HG02981 (cell line): ENCODE data around the gene WDR20.
"Not testable (repeated sequence)": the region's sequence is repeated elsewhere in the genome, so short reads cannot be mapped to it uniquely, and the experiment has no call there.

Experiments
- ATAC-seq: cut with Tn5 transposase; IDR thresholded peaks from one replicate; pipeline ENCODE4 v1.9.1; 2021; ENCODE audit warnings: mild to moderate bottlenecking, moderate library complexity; ENCODE audit not compliant: unreplicated experiment

Gene WDR20

DNA sequence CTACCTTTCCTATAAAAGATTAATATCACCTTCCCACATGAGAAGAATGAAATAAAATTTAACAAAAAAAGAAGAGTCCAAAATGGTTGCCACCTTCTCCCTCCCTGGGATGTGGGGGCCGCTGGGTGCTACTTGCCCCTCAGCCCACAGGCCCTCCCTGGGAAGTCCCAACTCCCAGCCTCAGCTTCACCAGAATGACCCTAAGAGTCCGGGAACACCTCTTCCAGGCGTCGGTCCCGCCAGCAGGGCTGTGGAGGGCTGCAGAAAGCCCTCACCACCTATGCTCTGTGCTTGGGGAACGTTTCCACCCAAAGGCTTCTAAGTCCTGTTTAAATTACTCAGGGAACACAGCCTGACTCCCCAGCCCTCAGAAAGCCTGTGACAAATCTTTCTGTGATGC, 93.4 kb downstream of the WDR20 start:
- ATAC-seq = no peak

DNA sequence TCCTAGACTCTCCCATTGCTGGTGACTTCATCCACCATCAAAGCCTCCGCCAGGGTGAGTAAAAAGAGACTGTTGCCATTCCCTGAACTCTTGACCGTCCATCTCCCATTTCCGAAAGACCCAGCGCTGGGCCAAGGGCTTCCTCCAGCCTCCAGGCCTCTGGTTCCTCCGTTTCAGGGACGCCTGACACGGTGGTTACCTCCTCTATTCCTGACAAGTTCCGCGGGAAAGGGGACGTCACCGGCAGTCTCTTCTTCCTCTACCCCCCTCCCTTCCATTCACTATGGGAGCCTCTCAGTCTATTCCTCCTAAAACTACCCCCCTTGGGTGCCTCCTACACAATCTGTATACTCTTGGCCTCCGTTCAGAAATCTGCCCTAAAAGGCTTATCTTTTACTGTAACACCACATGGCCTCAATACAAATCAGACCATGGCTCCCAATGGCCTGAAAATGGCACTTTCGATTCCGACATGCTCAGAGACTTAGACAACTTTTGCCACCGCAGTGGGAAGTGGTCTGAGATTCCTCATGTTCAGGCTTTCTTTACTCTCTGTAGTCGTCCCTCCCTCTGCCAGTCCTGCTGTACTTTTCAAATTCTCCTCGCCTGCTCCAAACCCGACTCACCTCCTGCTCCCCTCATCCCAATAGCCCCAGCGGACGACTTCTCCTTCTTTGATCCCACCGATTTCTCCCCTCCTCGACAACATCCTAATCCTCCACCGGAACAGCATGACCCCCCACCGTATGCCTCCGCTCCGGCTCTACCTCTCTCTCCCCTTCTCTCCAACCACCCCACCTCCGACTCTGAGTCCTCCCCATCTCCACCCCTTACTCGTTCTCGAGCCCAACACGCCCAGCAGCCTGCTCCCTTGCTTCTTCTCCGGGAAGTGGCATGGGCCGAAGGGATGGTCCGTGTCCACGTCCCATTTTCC, 94.9 kb downstream of the WDR20 start:
- ATAC-seq = no peak

DNA sequence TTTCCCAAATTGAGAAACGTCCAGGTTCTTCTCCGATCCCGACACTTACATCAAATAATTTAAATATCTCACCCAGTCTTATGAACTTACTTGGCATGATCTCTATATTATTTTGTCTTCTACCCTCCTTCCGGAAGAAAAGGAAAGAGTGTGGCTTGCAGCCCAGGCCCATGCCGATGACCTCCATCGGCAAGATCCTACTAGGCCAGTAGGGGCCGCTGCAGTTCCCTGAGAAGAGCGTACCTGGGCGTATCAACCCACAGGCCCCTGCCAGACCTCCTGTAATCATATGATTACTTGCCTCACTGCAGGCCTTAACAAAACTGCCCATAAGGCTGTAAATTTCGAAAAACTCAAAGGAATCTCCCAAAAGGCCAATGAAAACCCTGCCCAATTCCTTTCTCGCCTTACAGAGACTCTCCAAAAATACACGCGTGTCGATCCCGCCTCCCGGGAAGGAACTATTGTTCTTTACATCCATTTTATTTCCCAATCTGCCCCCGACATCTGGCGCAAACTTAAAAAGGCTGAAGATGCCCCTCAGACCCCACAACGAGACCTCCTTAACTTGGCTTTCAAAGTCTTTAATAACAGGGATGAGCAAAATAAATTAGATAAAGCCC, 95.7 kb downstream of the WDR20 start:
- peak; percentile 88 for ATAC-seq

DNA sequence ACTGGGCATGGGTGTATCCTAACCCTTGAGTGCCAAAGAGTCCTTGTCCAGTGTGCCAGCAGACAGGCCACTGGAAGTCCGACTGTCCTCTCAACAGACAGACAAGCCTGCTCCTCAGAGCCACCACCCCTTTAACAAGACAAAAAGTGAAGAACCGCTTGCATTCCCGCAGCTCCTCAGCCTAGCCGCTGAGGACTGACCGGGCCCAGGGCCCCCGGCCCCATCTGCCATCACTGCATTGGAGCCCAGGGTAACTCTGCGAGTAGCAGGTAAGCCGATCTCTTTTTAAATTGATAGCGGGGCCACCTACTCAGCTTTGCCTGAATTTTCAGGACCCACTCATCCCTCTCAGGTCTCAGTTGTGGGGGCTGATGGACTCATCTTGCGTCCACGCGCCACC, 96.3 kb downstream of the WDR20 start:
- ATAC-seq = no peak

DNA sequence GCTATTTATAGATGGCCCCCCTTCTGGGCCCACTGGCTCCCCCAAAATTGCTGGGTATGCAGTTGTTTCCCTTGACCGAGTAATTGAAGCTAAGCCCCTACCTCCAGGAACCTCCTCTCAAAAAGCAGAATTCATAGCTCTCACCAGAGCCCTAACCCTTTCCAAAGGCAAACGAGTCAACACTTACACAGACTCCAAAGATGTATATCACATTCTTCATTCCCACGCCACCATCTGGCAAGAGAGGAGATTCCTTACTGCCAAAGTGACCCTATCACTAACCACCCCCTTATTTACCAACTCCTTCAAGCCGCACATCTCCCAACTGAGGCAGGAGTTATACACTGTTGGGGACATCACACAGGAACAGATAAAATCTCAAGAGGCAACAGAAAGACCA, 98.4 kb downstream of the WDR20 start:
- no peak for ATAC-seq

DNA sequence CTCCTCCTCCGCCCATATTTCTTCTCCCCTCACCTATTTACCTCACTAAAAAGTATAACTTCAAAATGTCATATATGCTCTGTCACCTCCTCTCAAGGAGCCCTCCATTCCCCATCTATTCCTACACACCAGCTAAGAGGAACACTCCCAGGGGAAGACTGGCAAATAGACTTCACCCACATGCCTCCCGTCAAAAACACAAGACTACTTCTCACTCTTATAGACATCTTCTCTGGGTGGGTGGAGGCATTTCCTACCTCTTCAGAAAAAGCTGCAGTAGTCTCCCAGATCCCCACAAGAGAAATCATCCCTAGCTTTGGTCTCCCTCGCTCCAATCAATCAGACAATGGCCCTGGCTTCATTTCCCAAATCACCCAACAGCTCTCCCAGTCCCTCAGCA, 99.1 kb downstream of the WDR20 start:
- no peak for ATAC-seq

DNA sequence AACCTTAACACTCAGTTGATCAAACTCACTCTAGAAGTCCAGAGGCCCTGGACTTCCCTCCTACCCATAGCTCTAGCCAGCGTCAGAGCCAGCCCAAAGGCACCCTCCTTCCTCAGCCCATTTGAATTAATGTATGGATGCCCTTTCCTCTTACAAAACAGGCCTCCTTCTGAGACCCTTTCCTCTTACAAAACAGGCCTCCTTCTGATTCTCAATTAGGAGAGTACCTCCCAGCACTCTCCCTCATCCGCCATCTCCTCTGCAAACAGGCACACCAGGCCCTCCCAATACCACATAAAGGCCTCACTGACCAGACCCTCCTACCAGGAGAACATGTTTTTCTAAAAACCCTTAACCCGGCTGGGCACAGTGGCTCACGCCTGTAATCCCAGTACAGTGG, 99.5 kb downstream of the WDR20 start:
- no peak for ATAC-seq

DNA sequence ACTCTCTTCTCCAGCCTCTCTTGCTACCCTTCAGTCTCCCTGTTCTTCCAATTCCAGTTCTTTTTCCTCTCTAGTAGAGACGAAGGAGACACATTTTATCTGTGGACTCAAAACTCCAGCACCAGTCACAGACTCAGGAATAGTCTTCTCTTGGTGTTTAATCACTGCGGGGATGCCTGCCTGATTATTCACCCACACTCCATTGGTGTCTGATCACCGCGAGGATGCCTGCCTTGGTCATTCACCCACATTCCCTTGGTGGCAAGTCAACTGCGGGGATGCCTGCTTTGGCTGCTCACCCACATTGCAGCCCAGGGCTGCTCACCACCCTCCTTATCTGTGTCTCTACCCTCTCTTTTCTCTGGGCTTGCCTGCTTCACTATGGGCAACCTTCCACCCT, 100.8 kb downstream of the WDR20 start:
- ATAC-seq = not testable (repeated sequence)

DNA sequence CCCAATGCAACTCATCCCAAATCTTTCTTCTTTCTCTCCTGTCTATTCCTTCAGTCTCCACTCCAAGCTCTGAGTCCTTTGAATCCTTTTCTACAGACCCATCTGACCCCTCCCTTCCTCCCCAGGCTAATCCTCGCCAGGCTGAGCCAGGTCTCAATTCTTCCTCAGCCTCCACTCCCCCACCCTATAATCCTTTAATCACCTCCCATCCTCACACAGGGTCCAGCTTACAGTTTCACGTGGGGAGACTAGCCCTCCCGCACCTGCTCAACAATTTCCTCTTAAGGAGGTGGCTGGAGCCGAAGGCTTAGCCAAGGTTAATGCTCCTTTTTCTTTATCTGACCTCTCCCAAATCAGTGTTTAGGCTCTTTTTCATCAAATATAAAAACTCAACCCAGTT, 101.5 kb downstream of the WDR20 start:
- ATAC-seq = no peak

DNA sequence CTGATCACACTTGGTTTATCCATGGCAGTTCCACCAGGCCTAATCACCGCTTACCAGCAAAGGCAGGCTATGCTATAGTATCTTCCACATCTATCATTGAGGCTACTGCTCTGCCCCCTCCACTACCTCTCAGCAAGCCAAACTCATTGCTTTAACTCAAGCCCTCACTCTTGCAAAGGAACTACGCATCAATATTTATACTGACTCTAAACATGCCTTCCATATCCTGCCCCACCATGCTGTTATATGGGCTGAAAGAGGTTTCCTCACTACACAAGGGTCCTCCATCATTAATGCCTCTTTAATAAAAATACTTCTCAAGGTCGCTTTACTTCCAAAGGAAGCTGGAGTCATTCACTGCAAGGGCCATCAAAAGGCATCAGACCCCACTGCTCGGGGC, 104.1 kb downstream of the WDR20 start:
- not testable (repeated sequence) for ATAC-seq

DNA sequence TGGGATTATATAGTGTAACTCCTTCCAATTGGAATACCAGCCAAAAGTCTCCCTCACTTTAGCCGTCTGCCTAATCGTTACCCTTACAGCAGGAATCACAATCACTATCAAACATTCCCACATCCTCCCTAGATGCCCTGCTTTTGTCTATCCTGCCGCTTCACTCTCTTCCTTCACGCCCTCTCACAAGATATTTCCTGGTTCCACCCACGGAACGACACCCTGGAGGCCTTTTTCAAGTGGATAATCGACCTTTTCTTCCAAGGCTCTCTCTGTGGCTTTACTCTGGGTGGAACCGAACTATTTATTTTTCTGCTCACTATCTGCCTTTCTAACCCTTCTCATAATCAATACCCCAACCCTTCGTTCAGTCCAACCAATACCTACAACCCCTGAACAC, 106.4 kb downstream of the WDR20 start:
- ATAC-seq = no peak

DNA sequence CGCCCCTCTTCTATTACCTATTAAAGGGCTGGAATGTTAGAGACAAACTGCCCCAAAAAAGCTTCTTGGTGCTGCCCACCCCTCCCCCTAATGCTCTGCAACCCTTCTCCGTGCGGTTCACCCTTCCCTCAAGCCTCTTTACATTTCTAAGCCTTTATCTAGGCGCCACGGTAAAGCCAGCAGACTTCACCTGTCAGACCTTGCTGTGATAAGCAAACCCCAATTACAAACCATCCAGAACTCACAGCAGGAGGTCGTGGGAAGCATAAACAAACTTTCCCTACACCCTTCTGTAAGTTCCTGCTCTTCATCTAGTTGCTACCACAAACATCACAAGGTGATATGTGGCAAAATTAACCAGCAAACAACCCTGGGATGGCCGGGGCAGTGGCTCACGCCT, 108.4 kb downstream of the WDR20 start:
- ATAC-seq = no peak

DNA sequence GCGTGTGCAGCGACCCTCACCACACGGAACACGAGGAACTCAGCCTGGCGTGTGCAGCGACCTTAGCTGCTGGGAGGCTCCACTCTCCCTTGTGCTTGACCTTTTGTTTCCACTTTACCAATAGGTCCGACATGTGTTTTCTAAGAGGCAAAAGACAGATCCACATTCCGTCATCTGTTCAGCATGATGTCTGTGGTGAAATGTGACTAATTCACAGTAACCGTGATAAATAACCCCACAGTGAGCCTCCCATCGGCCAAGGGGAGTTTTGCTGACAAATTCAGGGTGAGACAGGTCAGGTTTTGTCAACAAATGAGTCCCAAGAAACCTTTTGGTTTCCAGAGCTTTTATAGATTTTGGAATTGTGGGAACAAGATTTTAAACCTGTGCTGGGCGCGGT, 109.3 kb downstream of the WDR20 start:
- ATAC-seq = no peak

DNA sequence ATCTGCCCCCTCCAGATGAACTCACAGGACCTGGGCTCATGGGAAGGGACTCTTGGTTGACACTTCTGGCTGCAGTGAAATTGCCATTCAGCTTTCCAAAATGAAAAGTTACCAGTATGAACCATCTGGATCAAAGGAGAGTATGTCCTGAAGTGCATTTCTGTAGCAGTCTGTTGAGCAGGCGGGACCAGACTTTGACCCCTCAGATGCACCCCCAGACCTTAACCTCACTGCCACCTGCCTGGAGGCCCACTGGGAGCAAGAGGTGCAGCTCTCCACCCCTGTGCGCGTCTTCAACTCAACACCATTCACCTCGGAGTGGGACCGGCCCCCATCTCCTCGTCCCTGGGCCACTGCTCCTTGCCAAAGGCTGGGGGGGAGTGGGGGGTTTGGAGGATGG, 110.3 kb downstream of the WDR20 start:
- ATAC-seq = no peak

DNA sequence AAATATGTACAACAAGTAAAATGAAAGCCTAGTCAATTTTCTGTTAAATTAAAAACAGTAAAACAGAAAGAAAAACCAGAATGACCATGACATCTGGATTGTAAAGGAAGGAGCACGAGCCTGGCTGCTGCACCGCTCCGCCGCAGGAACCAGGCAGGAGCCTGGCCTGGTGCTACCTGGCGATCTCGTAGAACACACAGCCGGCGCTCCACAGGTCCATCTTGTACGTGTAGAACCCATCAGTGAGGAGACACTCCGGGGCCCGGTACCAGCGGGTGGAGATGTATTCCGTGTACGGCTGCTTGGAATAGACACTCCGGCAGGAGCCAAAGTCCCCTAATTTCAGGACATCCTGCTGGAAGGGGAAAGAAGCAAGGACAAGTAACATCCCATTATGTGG, 110.9 kb downstream of the WDR20 start:
- ATAC-seq = no peak

DNA sequence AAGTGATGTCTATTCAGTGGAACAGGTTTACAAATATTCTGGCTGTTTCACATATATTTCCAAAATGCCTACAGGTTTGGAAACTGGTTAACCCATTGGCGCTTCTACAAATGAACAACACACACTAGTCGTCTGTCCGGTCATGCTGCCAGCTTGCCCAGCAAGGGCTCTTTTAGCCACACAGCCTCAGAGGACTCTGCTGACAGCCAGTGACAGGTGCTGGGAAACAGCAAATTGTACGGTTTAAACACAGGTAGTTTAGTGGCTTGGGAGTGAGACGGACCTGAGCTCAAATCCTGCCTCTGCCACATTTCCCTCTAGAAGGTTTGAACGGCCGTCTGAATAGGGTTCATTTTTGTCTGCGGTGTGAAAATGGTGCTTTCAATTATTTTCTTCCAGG, 111.5 kb downstream of the WDR20 start:
- no peak for ATAC-seq

DNA sequence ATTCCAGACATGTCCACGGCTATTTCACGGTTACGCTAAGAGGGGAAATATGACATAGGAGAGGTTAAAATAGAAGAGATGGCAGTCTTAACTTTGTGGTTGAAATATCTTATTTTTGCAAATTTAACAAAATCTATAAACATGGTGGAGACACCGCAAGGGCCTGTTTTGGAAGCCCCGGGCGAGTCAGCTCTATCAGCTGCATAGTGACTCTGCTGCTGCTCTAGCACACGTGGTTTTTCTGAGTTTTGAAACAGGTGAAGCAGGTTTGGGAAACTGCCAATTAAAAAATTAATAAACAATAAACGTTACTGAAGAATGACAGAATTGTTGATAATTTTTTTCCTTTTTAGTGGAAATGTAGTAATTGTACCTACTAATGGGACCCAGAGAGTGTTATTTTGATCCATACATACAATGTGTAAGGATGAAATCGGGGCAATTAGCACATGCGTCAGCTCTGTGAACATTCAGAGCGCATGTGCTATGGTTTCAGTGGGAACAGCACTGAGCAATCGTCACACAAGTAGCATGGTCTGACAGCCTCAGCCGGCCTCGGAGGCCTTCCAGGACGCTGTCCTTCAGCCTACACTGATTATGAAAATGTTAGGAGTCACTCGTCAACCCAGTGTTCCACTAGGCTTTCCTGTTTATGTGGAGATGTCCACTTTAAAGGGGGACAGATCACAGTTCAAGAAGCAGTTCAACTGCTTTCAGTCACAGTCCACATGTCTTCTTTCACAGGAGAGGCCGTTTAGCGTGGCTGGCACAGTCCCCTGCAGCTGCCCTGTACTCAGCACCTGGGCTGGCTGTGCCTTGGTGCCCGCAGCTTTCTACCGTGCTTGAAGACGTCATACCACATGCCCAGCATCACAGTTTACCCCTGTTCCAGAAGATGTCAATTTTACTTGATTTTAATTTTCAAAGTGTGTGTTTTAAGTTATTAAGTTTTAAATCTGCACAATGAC, 113.4 kb downstream of the WDR20 start:
- ATAC-seq = no peak

DNA sequence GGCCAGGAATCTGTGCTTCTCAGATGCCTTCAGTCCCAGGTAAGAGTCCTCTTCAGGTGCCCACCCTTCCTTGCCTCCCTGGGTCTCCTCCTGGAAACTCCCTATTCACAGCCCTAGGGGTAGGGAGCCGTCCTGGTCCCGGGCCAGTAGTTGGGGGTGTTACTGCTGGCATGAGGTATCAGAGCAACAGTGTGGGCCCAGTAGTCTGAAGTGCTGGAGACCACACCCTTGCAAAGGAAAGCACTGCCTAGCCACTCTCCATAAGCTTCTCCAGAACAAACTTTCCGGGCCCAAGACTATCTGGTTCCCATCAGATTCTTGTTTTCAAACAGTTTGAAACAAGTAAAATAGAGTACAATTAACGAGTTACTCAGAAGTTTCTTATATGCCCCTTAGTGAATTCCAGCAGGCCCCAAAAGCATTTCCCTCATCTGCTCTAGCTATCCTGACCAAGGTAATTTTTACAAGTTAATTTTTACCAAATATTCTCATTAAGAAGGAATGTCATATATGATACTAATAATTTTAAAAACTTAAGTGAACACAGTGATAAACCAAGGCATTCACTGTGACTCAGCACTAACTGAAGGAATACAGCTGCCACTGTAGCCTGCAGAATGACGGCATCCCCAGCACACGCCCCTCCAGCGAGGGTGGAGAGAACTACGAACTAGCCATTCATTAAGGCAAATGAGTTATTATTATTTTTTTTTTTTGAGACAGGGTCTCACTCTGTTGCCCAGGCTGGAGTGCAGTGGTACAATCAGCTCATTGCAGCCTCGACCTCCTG, 115.9 kb downstream of the WDR20 start:
- no peak for ATAC-seq

DNA sequence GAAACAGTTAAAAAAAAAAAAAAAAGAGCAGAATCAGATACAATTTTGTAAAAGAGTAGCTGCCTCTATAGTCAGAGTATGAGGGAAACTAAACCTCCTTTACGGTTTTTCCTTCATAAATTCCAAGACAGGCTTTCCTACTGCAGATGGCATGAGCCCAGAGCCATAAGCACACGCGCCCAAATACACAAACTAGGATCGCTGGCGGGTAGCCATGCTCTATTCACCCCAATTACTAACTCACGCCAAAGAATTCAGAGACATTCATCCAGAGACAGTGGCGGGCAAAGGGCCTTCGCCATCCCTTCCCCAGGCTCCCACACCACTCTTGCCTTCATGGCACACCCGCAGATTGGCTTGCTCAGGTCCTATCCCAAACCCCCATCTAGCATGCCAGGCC, 117.0 kb downstream of the WDR20 start:
- no peak for ATAC-seq

DNA sequence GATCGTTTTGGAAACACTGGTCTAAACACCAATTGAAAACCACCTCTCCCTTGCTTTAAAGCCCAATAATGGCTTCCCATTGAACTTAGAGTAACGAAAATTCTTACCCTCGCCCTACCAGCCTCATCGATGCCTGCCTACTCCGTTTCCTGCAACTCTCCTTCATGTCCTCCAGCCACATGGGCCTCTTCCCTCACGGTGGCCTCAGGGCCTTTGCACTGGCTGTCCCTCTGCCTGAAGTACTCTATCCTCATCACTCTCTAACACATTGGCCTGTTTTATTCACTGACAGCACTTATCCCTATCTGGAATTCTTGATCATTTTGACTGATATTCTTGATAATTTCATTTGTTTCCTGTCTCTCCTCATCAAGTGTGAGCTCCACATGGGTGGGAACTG, 118.4 kb downstream of the WDR20 start:
- no peak for ATAC-seq
